Activated T-cell treated with anti-CD3 and anti-CD28 coated beads, Interleukin-2, amount 50 U/mL, for 4 hours (primary cell): Measurements from ENCODE around the gene DSCAML1. TPM values are rescaled to one million over a fixed set of nuclear protein-coding genes. Genes with fewer than 3 reads are reported as not detected.

Experiments used
- ATAC-seq, 2 donors: fragments of 200-7000 bp; cut with Tn5 transposase; one replicate each; pipeline ENCODE4 v1.10.0; 2021
- DNase-seq: peaks from one replicate; pipeline ENCODE4 v3.0.0-alpha.2; 2020
- H3K27me3 Mint-ChIP-seq: one replicate; pipeline ENCODE4 v1.8.0; 2021; ENCODE audit warnings: low read depth, mixed read lengths
- H3K36me3 Mint-ChIP-seq: one replicate; pipeline ENCODE4 v1.8.0; 2022; ENCODE audit warnings: mixed read lengths; ENCODE audit not compliant: insufficient read depth
- H3K4me1 Mint-ChIP-seq: one replicate; pipeline ENCODE4 v1.8.0; 2021; ENCODE audit warnings: low read depth, mixed read lengths
- H3K4me3 Mint-ChIP-seq: one replicate; pipeline ENCODE4 v1.8.0; 2021; ENCODE audit warnings: mild to moderate bottlenecking, moderate library complexity, mixed read lengths
- H3K9me3 Mint-ChIP-seq: one replicate; pipeline ENCODE4 v1.8.0; 2021; ENCODE audit warnings: mixed read lengths
- total RNA-seq, 3 donors: library from RNA; stranded (reverse); gene quantifications; one replicate each; pipeline ENCODE4 v1.2.1, GENCODE V29; 2021

The DSCAML1 gene
- total RNA-seq, 3 donors from 2014 or later: not detected

- Mint-ChIP-seq H3K27me3 (peaks cover 7% of the 10 kb centered on the region), H3K9me3 (no peaks in the 10 kb centered on the region), H3K36me3 (no peaks in the 10 kb centered on the region), H3K4me1 (no peaks in the 10 kb centered on the region), H3K4me3 (no peak overlapping the region)
- ATAC-seq (no peak), DNase-seq (no peak)
Measured at GRCh38 chr11:117481885-117482284, 315.1 kb downstream of the DSCAML1 start.

GRCh38 chr11:117481036-117481435, 316.0 kb downstream of the DSCAML1 start:
- Mint-ChIP-seq H3K9me3 (no peaks in the 10 kb centered on the region), H3K27me3 (peaks cover 11% of the 10 kb centered on the region), H3K4me1 (no peaks in the 10 kb centered on the region), H3K36me3 (no peaks in the 10 kb centered on the region), H3K4me3 (no peak overlapping the region)
- DNase-seq: no peak
- no peak for ATAC-seq

GRCh38 chr11:117480221-117480620, 316.8 kb downstream of the DSCAML1 start:
- no peaks in the 10 kb centered on the region for H3K9me3 Mint-ChIP-seq
- no peak overlapping the region for H3K4me3 Mint-ChIP-seq
- no peaks in the 10 kb centered on the region for H3K36me3 Mint-ChIP-seq
- H3K4me1 Mint-ChIP-seq: no peaks in the 10 kb centered on the region
- peaks cover 11% of the 10 kb centered on the region for H3K27me3 Mint-ChIP-seq
- ATAC-seq (no peak), DNase-seq (no peak)

- no peaks in the 10 kb centered on the region for H3K9me3 Mint-ChIP-seq
- H3K4me3 Mint-ChIP-seq: no peak overlapping the region
- H3K36me3 Mint-ChIP-seq: no peaks in the 10 kb centered on the region
- DNase-seq (no peak), ATAC-seq (no peak)
- peaks cover 14% of the 10 kb centered on the region for H3K27me3 Mint-ChIP-seq
- no peaks in the 10 kb centered on the region for H3K4me1 Mint-ChIP-seq
Measured at GRCh38 chr11:117479372-117479771, 317.6 kb downstream of the DSCAML1 start.

GRCh38 chr11:117478926-117479325, 318.1 kb downstream of the DSCAML1 start:
- Mint-ChIP-seq H3K4me3 (no peak overlapping the region), H3K4me1 (no peaks in the 10 kb centered on the region), H3K9me3 (no peaks in the 10 kb centered on the region), H3K36me3 (no peaks in the 10 kb centered on the region), H3K27me3 (peaks cover 14% of the 10 kb centered on the region)
- ATAC-seq (no peak), DNase-seq (no peak)

GRCh38 chr11:117478126-117478860, 318.7 kb downstream of the DSCAML1 start:
- no peaks in the 10 kb centered on the region for H3K9me3 Mint-ChIP-seq
- no peaks in the 10 kb centered on the region for H3K4me1 Mint-ChIP-seq
- no peaks in the 10 kb centered on the region for H3K36me3 Mint-ChIP-seq
- no peak overlapping the region for H3K4me3 Mint-ChIP-seq
- no peak for ATAC-seq
- no peak for DNase-seq
- peaks cover 14% of the 10 kb centered on the region for H3K27me3 Mint-ChIP-seq

- no peak overlapping the region for H3K4me3 Mint-ChIP-seq
- H3K36me3 Mint-ChIP-seq: no peaks in the 10 kb centered on the region
- H3K27me3 Mint-ChIP-seq: peaks cover 14% of the 10 kb centered on the region
- no peaks in the 10 kb centered on the region for H3K9me3 Mint-ChIP-seq
- no peaks in the 10 kb centered on the region for H3K4me1 Mint-ChIP-seq
- DNase-seq (no peak), ATAC-seq (no peak)
Measured at GRCh38 chr11:117477721-117478120, 319.3 kb downstream of the DSCAML1 start.

- Mint-ChIP-seq H3K4me3 (no peak overlapping the region), H3K4me1 (no peaks in the 10 kb centered on the region), H3K36me3 (no peaks in the 10 kb centered on the region), H3K27me3 (peaks cover 14% of the 10 kb centered on the region), H3K9me3 (no peaks in the 10 kb centered on the region)
- DNase-seq (no peak), ATAC-seq (no peak)
Measured at GRCh38 chr11:117476531-117477142, 320.4 kb downstream of the DSCAML1 start.

GRCh38 chr11:117475716-117476530, 321.1 kb downstream of the DSCAML1 start:
- Mint-ChIP-seq H3K4me3 (no peak overlapping the region), H3K36me3 (no peaks in the 10 kb centered on the region), H3K27me3 (peaks cover 14% of the 10 kb centered on the region), H3K9me3 (no peaks in the 10 kb centered on the region), H3K4me1 (no peaks in the 10 kb centered on the region)
- DNase-seq: no peak
- no peak for ATAC-seq

GRCh38 chr11:117473481-117474091, 323.4 kb downstream of the DSCAML1 start:
- ATAC-seq (no peak), DNase-seq (no peak)
- Mint-ChIP-seq H3K4me1 (no peaks in the 10 kb centered on the region), H3K9me3 (no peaks in the 10 kb centered on the region), H3K36me3 (no peaks in the 10 kb centered on the region), H3K27me3 (peaks cover 11% of the 10 kb centered on the region), H3K4me3 (no peak overlapping the region)

GRCh38 chr11:117471776-117472175, 325.2 kb downstream of the DSCAML1 start:
- Mint-ChIP-seq H3K4me3 (no peak overlapping the region), H3K36me3 (no peaks in the 10 kb centered on the region), H3K27me3 (peaks cover 6% of the 10 kb centered on the region), H3K9me3 (no peaks in the 10 kb centered on the region), H3K4me1 (no peaks in the 10 kb centered on the region)
- DNase-seq: no peak
- ATAC-seq: no peak

GRCh38 chr11:117470576-117470975, 326.4 kb downstream of the DSCAML1 start:
- Mint-ChIP-seq H3K27me3 (peaks cover 3% of the 10 kb centered on the region), H3K4me3 (no peak overlapping the region), H3K36me3 (no peaks in the 10 kb centered on the region), H3K4me1 (no peaks in the 10 kb centered on the region), H3K9me3 (no peaks in the 10 kb centered on the region)
- ATAC-seq (no peak), DNase-seq (no peak)

- no peaks in the 10 kb centered on the region for H3K9me3 Mint-ChIP-seq
- ATAC-seq (no peak), DNase-seq (no peak)
- H3K4me1 Mint-ChIP-seq: no peaks in the 10 kb centered on the region
- H3K36me3 Mint-ChIP-seq: no peaks in the 10 kb centered on the region
- H3K27me3 Mint-ChIP-seq: no peaks in the 10 kb centered on the region
- no peak overlapping the region for H3K4me3 Mint-ChIP-seq
Measured at GRCh38 chr11:117468888-117469287, 328.1 kb downstream of the DSCAML1 start.

- Mint-ChIP-seq H3K27me3 (no peaks in the 10 kb centered on the region), H3K9me3 (no peaks in the 10 kb centered on the region), H3K36me3 (no peaks in the 10 kb centered on the region), H3K4me1 (no peaks in the 10 kb centered on the region), H3K4me3 (no peak overlapping the region)
- DNase-seq (no peak), ATAC-seq (no peak)
Measured at GRCh38 chr11:117467770-117468169, 329.2 kb downstream of the DSCAML1 start.
